ENCODE data around the gene LYRM2.

The LYRM2 gene

DNA sequence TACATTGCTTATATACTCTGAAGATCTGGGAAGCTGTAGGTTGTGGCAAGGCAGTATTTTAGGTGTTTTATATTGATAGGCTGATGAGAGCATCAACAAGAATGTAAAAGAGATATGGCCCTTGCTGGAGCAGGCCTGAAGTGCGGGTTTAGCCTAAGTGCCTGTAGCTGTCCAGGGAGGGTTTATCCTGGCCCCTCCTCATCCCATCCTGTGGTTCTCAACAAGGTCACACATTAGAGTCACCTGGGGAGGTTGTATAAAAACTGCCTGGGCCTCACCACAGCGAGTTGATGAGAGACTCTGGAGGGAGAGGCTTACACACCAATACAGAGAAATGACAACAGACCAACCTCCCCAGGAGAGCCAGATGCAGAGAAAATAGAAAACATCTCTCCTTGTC is 48.4 kb downstream of the LYRM2 start:
- no peak for DNase-seq

DNA sequence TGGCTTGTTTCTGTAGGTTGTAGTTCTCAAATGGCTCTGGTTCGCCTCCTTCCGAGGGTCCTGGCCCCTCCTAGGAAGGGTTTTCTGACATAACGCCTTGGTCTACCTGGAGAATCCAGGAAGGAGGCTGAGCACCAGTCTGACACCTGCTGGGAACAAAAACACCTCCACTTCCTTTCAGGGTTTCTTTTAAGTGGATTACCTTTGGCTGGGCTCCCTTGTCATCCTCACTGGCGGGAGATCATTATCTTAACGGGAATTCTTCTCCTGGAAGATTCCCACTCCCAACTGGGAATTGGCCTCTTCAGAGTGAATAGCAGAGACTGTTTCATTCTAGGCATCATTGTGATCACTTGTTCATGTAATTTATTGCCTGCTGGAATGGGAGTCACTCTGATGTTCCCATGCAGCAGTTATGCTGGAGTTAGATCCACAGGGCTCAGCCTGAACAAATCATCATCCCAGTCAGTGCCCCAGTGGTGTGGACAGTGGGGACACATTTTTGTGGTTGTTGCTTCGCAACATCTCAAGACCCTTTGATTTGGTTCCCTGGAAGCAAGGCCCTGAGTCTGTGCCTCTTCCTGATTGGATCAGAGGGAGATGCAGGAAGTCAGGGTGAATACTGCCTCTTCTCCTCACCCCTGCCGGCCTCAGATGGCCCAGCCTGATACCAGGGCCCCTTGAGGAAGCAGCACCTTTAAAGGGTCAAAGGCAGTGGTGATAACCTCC is 49.1 kb downstream of the LYRM2 start:
- no peak for DNase-seq

- DNase-seq, result no peak
Measured at GRCh38 chr6:89585154-89585553, 53.4 kb downstream of the LYRM2 start.

DNA sequence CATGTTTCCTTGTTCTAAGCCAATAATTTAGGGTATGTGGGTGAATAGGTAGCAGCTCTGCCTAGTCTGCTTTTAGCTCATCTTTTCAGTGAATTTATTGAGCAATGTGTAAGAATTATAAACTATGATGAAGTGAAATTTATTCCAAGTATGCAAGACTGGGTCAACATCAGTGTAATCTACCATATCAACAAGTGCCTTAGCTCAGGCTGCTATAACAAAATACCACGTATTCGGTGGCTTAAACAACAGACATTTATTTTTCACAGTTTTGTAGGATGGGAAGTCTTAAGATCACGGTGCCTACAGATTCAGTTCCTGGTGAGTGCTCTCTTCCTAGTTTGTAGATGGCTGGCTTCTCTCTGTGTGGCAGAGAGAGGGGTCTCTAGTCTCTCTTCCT is 54.0 kb downstream of the LYRM2 start:
- DNase-seq, result no peak

DNA sequence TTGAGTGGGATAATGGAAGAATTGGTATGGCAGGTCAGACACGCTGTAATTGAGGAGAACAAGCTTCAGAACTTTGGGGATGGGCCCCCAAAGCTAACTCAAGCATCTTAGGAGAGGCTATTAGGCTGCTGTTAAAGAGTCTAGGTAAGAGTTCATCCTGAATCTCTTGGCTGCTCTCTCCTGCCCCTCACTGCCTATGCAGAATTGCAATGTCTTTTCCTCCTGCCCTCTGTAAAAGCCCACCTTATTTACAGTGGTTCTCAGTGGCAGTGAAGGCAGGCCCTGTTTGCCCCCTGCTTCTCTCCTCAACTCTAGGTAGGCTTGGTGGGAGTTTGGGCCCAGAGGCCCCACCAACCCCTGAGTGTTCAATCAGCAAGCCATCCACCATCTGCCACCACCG is 55.0 kb downstream of the LYRM2 start:
- DNase-seq, result no peak

DNA sequence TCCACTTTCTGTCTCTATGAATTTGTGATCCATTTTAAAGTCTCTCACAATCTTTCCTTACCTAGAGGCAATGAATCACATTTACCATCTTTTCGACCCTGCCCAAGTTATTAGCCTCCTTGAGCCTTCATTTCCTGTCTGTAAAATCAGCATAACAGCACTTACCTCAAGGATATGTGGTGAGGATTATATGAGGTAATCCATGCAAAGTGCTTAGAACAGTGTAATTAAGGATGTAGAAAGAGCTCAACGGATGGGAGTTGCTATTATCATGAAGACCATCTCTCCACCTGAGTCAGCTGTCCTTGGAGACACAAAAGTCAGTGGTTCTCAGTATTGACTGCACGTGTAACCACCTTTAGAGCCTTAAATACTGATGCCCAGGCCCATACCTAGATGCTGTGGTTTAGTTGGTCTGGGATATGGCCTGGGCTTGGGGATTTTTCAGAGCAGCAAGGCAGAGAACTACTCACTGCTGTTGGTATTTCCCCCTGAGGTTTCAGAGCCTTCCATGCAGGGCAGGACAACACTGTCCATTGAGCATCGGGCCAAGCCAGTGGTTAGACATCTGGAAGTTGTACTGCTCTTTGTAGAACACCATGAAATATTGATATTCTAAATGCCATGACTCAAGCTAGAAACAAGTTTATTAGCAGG is 55.8 kb downstream of the LYRM2 start:
- no peak for DNase-seq

GRCh38 chr6:89581689-89582088 is 56.9 kb downstream of the LYRM2 start:
- DNase-seq, result no peak

DNA sequence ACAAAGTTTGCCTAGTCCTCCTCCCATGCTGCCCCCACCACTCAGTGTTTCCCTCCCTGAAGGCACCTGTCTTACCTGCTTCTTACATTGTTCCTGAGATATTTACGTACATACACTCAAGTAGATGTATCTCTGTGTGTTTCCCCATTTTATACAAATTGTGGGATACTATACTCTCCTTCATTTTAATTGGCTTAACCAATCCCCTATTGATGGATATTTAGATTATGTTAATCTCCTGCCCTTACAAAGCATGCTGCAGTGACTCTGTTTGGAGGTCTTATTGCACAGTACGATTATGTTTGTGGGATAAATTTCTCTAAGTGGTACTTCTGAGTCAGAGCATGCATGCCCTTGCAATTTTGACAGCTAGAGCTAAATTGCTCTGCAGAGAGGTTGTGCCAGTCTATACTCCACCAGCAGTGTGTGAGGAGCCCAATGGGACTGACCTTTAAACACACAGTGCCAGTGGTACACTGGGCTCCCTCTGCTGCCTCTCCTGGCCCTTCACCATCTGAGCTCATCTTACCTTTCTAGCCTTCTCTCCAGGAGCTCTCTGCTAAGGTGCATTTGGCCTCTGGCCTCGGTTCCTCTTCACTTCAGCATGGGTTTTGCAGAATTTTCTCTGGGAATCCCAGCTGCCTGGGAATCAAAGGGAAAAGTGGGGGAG is 57.4 kb downstream of the LYRM2 start:
- DNase-seq, result no peak

DNA sequence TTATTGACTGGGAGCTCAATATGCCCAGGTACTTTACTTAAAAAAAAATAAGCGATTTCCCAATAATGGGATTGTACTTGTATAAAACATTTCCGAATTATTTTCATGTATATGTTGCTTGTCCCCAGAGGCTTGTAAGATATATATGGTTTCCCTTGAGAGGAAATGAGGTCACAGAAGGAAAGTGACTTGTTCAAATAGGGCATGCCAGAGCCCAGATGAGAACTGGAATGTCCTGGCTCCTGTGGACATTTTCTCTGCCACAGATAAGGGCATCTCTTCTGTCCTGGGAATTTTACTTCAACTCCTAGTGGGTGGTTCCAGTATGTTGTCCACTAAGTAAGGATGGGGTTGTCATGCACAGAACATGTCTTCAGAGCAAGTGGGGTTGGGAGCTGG is 63.0 kb downstream of the LYRM2 start:
- no peak for DNase-seq

GRCh38 chr6:89574910-89575561 is 63.5 kb downstream of the LYRM2 start:
- no peak for DNase-seq

DNA sequence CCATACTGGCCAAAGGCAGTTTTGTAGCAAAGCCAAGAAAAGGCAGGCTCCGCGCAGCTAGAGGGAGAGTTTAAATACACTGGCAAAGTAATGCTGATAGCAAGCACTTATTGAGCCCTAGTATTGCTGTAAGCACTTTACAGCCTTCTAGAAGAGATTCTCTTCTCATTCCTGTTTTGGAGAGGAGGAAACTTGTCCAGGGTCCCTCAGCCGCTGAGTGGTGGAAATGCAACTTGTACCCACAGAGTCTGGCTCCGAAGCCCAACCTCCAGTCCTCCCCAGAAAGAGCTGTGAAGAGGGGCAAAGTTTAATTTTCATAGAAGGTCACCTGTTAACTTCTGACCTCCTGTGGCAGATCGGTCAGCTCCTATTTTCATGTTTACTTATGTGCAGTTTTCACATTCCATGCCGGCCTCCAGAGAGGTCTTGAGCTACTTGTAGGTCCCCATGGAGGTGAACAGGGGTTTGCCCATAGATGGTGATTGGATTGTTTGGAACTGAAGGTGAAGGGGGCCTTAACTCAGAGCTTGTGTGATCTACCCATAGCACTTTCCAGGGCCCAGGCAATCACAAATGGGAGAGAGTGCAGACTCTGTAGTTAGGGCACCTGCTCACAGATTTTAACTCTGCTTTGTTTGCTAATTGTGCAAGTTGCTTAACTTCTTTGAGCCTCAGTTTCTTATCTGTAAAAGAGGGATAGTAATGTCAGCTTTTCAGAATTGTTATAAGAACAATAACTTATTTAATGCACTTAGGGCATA is 70.7 kb downstream of the LYRM2 start:
- DNase-seq, result no peak

DNA sequence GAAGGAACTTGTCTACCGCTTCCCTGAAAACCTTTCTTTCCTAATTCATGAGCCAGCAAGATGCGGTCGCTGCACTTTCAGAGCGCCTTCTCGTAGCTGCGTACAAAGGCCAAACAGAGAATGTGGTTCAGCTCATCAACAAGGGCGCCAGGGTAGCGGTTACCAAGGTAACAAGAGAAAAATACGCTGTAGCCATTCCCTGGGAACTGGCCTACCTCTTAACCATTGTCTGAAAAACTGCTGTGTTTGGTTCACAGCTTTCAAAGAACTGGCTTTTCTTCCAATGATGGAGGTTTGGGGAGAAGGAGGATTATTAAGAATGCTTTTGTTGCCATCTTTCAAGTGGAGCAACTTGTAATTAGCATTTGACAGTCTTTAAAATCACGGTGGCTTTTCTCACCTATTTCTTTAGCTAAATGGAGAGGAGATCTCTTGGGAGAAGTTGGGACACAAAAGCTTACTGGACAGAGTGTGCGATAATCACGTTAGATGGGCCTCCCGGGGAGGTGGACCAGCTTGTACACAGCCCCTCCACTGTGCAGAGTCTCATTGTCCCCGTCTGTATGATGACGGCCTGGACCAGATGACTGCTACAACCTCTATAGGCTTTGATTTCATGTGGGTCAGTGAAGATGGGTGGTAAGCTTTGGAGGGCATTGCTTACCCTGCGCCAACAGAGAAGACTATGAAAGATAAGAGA is 71.5 kb downstream of the LYRM2 start:
- DNase-seq, result no peak

DNA sequence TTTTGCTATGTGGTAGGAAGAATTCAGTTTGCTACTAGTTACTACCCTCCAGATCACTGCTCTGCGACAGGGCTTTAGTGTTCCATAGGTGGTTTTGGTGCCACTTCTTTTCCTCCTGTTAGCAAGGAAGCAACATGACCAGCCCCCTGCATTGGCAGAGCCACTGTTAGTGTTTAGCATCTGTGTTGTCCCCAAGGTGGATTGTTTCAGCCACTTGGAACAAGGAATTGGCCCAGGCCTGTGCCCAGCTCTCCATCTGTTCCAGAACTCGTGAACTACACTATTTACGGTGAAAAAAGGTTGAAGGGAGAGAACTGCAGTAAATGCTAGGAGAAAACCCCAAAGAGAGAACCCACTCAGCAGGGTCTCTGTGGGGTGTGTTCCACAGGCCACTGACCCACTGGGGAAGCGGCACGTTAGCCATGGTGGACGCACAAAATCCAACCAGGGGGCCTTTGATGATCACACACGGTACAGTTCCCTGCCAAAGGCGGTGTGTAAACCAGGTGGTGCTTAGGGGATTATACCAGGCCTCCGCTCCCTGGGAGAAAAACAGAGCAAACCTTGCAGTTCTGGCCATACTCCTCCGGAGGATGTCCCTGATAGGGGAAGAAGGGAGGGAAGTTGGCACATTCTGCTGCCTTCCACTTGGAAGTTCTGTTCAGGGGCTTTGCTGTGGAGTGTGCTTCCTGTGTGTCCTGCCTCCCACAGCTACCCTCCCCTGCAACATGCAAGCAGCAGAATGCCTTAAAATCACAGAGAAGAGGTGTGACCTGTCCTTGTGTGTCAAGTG is 72.3 kb downstream of the LYRM2 start:
- DNase-seq, result no peak

DNA sequence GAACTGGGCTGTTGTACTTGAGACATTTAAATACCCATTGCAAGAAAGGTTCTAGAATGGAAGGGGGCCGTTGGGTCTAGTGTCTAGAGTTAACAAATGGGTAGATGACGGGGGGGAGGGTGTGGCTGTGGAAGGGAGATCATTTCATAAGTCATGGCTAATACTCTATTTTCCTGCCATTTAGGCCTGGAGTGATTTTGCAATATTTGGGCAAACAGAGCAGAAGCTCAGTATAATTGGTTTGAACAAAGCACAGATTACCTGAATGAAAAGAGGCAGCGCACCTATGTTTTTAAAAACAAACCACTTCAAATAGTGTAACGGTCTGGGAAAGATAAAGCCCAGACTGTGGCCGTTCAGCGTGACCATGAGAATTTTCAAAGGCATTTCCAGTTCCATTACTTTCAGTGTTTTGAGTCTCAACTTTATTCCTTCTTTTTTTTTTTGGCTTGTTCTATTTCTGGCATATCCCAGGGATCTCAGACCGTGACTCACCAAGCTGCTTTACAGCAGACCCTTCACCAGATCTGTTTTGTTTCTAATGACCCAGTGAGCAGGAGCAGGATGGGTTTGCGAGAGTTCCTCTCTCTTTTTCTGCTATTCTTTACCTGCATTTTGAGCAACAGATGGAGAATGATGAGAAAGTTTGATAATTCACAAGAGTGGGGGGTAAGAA is 73.7 kb downstream of the LYRM2 start:
- DNase-seq, result no peak

GRCh38 chr6:89563866-89564265 is 74.7 kb downstream of the LYRM2 start:
- DNase-seq, result no peak

- no peak for DNase-seq
Measured at GRCh38 chr6:89562093-89562973, 76.2 kb downstream of the LYRM2 start.

GRCh38 chr6:89559487-89559886 is 79.1 kb downstream of the LYRM2 start:
- DNase-seq, result no peak

GRCh38 chr6:89555806-89556205 is 82.7 kb downstream of the LYRM2 start:
- DNase-seq, result no peak

- no peak for DNase-seq
Measured at GRCh38 chr6:89555031-89555430, 83.5 kb downstream of the LYRM2 start.

- no peak for DNase-seq
Measured at GRCh38 chr6:89554106-89554505, 84.4 kb downstream of the LYRM2 start.

Data from bone marrow (tissue), 2 donors.